GM19455 (cell line): ENCODE measurements around the gene SLC5A6.
"Not testable (repeated sequence)": the region's sequence is repeated elsewhere in the genome, so short reads cannot be mapped to it uniquely, and the experiment has no call there.

ENCODE experiments used
- ATAC-seq: cut with Tn5 transposase; IDR thresholded peaks from one replicate; pipeline ENCODE4 v1.9.1; 2021; ENCODE audit not compliant: unreplicated experiment

Gene SLC5A6

GRCh38 chr2:27208486-27209050 is 3.5 kb downstream of the SLC5A6 start:
- no peak for ATAC-seq

- ATAC-seq = no peak
Observed at GRCh38 chr2:27206346-27206745, 5.7 kb downstream of the SLC5A6 start.

- no peak for ATAC-seq
Observed at GRCh38 chr2:27205206-27205605, 6.9 kb downstream of the SLC5A6 start.

- ATAC-seq = no peak
Observed at GRCh38 chr2:27204566-27204965, 7.5 kb downstream of the SLC5A6 start.

GRCh38 chr2:27203741-27204140 is 8.3 kb downstream of the SLC5A6 start:
- no peak for ATAC-seq

GRCh38 chr2:27202854-27203253 is 9.2 kb downstream of the SLC5A6 start:
- ATAC-seq = no peak

GRCh38 chr2:27201675-27202074 is 10.4 kb downstream of the SLC5A6 start:
- ATAC-seq = no peak

GRCh38 chr2:27199241-27199640 is 12.8 kb downstream of the SLC5A6 start:
- no peak for ATAC-seq

GRCh38 chr2:27198627-27199026 is 13.4 kb downstream of the SLC5A6 start:
- no peak for ATAC-seq

GRCh38 chr2:27198068-27198467 is 14.0 kb downstream of the SLC5A6 start:
- not testable (repeated sequence) for ATAC-seq

GRCh38 chr2:27195799-27196198 is 16.3 kb downstream of the SLC5A6 start:
- not testable (repeated sequence) for ATAC-seq

- no peak for ATAC-seq
Observed at GRCh38 chr2:27194538-27195354, 17.3 kb downstream of the SLC5A6 start.

- no peak for ATAC-seq
Observed at GRCh38 chr2:27191070-27191829, 20.8 kb downstream of the SLC5A6 start.

- ATAC-seq = no peak
Observed at GRCh38 chr2:27189989-27190388, 22.1 kb downstream of the SLC5A6 start.

- no peak for ATAC-seq
Observed at GRCh38 chr2:27186613-27187345, 25.3 kb downstream of the SLC5A6 start.

GRCh38 chr2:27185331-27186026 is 26.6 kb downstream of the SLC5A6 start:
- ATAC-seq = no peak

- no peak for ATAC-seq
Observed at GRCh38 chr2:27184115-27184514, 28.0 kb downstream of the SLC5A6 start.

- ATAC-seq = no peak
Observed at GRCh38 chr2:27182346-27182745, 29.7 kb downstream of the SLC5A6 start.

GRCh38 chr2:27179344-27180000 is 32.6 kb downstream of the SLC5A6 start:
- ATAC-seq = no peak

- no peak for ATAC-seq
Observed at GRCh38 chr2:27178469-27178868, 33.6 kb downstream of the SLC5A6 start.
